Upper lobe of right lung (tissue), 1 donor: ENCODE data around the gene TIMM10. TPM values are rescaled to one million over a fixed set of nuclear protein-coding genes. Genes with fewer than 3 reads are reported as not detected.
A peak's percentile ranks its signal among the peaks of the same experiment; 100 is the strongest.

Source experiments
- ATAC-seq: fragments of 200-7000 bp; cut with Tn5 transposase; one replicate; pipeline ENCODE4 v1.9.1; 2020; ENCODE audit warnings: mild to moderate bottlenecking, moderate library complexity
- DNase-seq: peaks from one replicate; pipeline ENCODE4 v3.0.0-alpha.2; 2020
- H3K27ac ChIP-seq: fragments of 200-600 bp; one replicate; pipeline ENCODE4 v1.8.0; 2022
- H3K27me3 ChIP-seq: fragments of 200-600 bp; one replicate; pipeline ENCODE4 v1.8.0; 2022; ENCODE audit warnings: mild to moderate bottlenecking
- H3K36me3 ChIP-seq: fragments of 200-600 bp; one replicate; pipeline ENCODE4 v1.8.0; 2022
- H3K4me1 ChIP-seq: fragments of 200-600 bp; one replicate; pipeline ENCODE4 v1.8.0; 2022
- H3K4me3 ChIP-seq: fragments of 200-600 bp; one replicate; pipeline ENCODE4 v1.8.0; 2022; ENCODE audit warnings: mild to moderate bottlenecking
- H3K9me3 ChIP-seq: fragments of 200-600 bp; one replicate; pipeline ENCODE4 v1.8.0; 2022
- intact Hi-C: fragments of 100-400 bp; cut with DNase I; formaldehyde crosslinking; loops from one replicate; pipeline ENCODE4 v1.11.0; 2022
- total RNA-seq: library from RNA; stranded (reverse); fragmentation: NEBNext Ultra II Directional; extraction: Animal tissue kit (Norgen Biotek cat#: 25700); gene quantifications from one replicate; pipeline ENCODE4 v1.2.1, GENCODE V29; 2021
- TF ChIP-seq, protein P1 (sequence below): fragments of 200-600 bp; IDR thresholded peaks from one replicate; pipeline ENCODE4 v1.8.0; 2022; ENCODE audit warnings: antibody characterized with exemption
- donor health status: DM: no; HTN: yes; CAD: no; lungs with severe emphysema.

Gene TIMM10
- total RNA-seq, 1 donor from 2014 or later = 34.7 TPM

DNA sequence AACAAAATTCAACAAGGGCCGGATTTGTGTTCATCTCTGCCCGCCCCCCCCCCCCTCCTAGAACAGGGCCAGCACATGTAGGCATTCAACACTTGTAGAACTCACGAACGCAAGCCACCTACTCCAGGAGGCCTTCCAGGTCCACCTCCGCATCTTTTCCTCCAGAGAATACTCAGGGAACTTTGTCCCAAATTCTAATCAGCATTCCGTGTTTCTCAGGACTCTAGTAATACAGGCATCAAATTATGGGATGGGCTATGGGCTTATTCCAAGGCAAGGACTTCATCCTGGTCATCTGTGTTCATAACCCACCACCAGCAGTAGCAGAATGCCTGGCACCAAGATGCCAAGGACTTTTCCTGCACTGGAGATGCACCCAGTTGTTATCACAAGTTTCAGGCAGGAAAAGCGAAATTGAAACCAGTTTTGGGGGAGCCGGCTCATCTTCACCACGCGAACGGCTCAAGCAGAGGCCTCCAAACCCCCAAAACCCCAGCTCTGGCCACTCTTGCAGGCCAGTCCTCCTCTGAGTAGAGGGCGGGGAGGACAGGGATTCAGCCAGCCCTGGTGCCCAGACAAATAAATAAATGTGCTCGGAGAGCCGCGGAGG is 36.5 kb upstream of the TIMM10 start:
- no peaks in the 10 kb centered on the region for H3K27me3 ChIP-seq
- intact Hi-C loops = loop anchor here (5.0 kb wide), 1 partner anchor 75 kb away; no protein-coding TSS in a partner anchor
- no peaks in the 10 kb centered on the region for H3K36me3 ChIP-seq
- H3K4me3 ChIP-seq = peak overlapping the region; percentile 96
- H3K27ac ChIP-seq = peak overlapping the region; percentile 89
- DNase-seq (no peak), ATAC-seq (no peak)
- no peaks in the 10 kb centered on the region for H3K9me3 ChIP-seq
- H3K4me1 ChIP-seq = peaks cover 12% of the 10 kb centered on the region
- TF ChIP-seq, protein P1, sequence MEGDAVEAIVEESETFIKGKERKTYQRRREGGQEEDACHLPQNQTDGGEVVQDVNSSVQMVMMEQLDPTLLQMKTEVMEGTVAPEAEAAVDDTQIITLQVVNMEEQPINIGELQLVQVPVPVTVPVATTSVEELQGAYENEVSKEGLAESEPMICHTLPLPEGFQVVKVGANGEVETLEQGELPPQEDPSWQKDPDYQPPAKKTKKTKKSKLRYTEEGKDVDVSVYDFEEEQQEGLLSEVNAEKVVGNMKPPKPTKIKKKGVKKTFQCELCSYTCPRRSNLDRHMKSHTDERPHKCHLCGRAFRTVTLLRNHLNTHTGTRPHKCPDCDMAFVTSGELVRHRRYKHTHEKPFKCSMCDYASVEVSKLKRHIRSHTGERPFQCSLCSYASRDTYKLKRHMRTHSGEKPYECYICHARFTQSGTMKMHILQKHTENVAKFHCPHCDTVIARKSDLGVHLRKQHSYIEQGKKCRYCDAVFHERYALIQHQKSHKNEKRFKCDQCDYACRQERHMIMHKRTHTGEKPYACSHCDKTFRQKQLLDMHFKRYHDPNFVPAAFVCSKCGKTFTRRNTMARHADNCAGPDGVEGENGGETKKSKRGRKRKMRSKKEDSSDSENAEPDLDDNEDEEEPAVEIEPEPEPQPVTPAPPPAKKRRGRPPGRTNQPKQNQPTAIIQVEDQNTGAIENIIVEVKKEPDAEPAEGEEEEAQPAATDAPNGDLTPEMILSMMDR = no peak

DNA sequence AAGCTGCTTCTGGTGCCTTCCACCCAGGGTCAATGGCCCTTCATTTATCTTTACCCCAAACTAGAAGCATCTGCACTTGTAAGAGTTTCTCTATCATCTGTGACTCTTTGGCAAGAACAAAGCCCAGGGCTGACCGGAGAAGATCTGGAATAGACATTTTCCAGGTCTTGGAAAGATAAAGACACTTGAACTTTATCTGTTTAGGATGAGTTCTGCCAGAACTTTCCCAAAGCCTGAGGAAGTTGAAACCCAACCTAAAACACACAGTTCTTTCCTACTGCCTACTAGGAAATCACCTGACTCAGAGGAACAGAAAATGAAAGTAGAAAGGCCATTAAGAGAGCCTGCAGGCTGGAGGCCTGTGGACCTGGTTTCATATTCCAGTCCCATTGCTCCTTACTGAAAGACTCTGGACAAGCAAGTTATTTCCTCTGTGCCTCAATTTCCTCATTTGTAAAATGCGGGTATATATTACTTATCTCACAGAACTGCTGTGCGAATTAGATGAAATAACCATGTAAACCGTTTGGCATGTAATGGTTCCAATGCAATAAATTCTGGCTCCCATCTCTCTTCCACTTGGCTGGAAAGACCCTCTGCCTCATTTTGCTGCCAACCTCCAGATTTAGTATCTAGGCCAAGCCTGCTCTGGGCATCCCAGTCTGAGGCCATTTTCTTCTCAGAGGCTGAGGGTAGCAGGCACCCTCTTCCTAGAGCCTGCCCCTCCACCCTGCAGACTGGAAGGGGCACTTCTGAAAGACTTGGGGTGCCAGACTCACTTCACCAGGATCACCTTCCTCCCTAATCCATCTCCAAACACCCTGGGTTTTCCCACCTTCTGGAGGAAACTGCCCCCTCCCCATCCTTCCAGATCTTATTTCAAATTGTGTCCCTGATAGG is 35.7 kb upstream of the TIMM10 start:
- H3K4me1 ChIP-seq = peaks cover 19% of the 10 kb centered on the region
- no peaks in the 10 kb centered on the region for H3K36me3 ChIP-seq
- DNase-seq = no peak
- intact Hi-C loops = loop anchor here (5.0 kb wide), 1 partner anchor 76 kb away; no protein-coding TSS in a partner anchor
- H3K4me3 ChIP-seq = peak overlapping the region; percentile 96
- peak; percentile 60 for ATAC-seq
- peak overlapping the region; percentile 89 for H3K27ac ChIP-seq
- no peaks in the 10 kb centered on the region for H3K9me3 ChIP-seq
- TF ChIP-seq, protein P1 = no peak
- no peaks in the 10 kb centered on the region for H3K27me3 ChIP-seq

DNA sequence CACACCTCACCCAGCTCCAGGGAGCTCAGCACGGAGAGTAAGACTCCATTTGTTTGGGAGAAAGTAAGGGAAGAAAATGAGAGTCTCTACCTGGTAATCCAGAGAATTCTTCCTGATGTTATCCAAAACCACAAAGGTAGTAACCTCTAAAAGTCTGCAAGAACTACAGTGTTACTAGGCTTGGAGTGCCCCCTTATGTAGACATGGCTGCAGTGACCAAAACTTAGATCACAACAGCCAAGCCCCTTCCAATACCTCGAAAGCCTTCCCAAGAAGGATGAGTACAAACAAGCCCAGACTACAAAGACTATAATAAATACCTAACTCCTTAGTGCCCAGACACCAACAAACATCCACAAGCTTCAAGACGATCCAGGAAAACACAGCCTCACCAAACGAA is 32.0 kb upstream of the TIMM10 start:
- Histone ChIP-seq H3K4me3 (no peak overlapping the region), H3K27me3 (no peaks in the 10 kb centered on the region), H3K27ac (no peak overlapping the region), H3K4me1 (peaks cover 20% of the 10 kb centered on the region), H3K9me3 (no peaks in the 10 kb centered on the region), H3K36me3 (peaks cover 28% of the 10 kb centered on the region)
- DNase-seq (no peak), ATAC-seq (no peak)
- TF ChIP-seq, protein P1 = no peak
- intact Hi-C loops = no loop called here

DNA sequence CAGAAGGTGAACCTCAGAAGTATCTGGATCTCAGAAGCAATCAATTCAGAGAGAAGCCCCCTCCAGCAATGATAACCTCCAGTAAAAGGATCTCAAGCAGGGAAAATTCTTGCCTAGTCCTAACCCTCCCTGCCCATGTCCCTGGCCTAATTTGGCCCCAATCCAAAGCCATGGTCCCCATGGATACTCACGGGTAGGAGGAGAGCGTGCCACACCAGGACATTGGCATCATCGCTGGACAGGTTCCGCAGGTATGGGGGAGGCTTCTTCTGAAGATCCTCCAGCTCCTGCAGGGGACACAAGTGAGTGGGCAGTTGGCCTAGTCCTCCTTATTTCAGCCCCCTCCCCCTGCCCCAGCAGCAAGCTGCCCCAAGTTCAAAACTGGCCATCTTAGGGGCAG is 29.6 kb upstream of the TIMM10 start:
- TF ChIP-seq, protein P1 = no peak
- Histone ChIP-seq H3K4me3 (no peak overlapping the region), H3K4me1 (peaks cover 8% of the 10 kb centered on the region), H3K9me3 (no peaks in the 10 kb centered on the region), H3K36me3 (peaks cover 53% of the 10 kb centered on the region), H3K27ac (no peak overlapping the region), H3K27me3 (no peaks in the 10 kb centered on the region)
- DNase-seq (no peak), ATAC-seq (no peak)
- intact Hi-C loops = no loop called here

DNA sequence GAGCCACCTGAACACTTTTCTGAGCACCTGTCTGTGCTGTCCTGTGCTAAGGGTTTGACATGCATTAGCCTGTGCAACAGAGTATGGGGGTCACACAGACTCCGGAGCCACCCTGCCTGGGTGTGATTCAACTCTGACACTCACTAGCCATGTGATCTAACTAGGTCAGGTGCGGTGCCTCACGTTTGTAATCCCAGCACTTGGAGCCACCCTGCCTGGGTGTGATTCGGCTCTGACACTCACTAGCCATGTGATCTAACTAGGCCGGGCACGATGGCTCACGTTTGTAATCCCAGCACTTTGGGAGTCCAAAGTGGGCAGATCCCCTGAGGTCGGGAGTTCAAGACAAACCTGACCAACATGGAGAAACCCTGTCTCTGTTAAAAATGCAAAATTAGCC is 25.5 kb upstream of the TIMM10 start:
- Histone ChIP-seq H3K36me3 (peaks cover 94% of the 10 kb centered on the region), H3K9me3 (no peaks in the 10 kb centered on the region), H3K27ac (no peak overlapping the region), H3K27me3 (no peaks in the 10 kb centered on the region), H3K4me1 (no peaks in the 10 kb centered on the region), H3K4me3 (no peak overlapping the region)
- ATAC-seq = no peak
- DNase-seq = no peak
- TF ChIP-seq, protein P1 = no peak
- intact Hi-C loops = no loop called here
